NB4 (cell line): ENCODE results near the gene CDIPT.

Source experiments
- MYC ChIP-seq: IDR thresholded peaks from 2 replicates; pipeline ENCODE4 v1.6.1; 2011; ENCODE audit warnings: low read depth, low read length
- TF ChIP-seq, protein P1 (sequence below): IDR thresholded peaks from one replicate; pipeline ENCODE4 v1.5.1; 2012; ENCODE audit warnings: low read depth, low read length
- TF ChIP-seq, protein P2 (sequence below): IDR thresholded peaks from 2 replicates; pipeline ENCODE4 v1.6.1; 2011; ENCODE audit warnings: low read depth, low read length

DNA sequence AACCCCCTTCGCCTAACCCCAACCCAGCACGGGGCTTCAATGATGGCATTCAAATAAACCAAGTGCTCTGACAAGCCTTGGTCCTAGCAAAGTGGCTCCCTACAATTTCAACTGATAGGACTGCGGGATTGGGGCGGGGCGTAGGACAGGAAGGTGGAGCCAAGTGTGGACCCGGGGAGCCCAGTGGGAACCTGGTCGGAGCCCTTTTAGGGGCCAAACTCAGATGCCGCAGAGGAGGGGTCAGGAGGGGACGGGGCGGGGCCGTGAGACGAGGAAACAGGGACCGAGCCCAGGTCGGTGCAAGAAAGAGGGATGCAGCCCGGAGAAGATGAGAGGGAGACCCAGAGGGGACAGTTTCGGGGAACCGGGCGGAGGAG is 13.2 kb upstream of the CDIPT start:
- TF ChIP-seq, protein P1, sequence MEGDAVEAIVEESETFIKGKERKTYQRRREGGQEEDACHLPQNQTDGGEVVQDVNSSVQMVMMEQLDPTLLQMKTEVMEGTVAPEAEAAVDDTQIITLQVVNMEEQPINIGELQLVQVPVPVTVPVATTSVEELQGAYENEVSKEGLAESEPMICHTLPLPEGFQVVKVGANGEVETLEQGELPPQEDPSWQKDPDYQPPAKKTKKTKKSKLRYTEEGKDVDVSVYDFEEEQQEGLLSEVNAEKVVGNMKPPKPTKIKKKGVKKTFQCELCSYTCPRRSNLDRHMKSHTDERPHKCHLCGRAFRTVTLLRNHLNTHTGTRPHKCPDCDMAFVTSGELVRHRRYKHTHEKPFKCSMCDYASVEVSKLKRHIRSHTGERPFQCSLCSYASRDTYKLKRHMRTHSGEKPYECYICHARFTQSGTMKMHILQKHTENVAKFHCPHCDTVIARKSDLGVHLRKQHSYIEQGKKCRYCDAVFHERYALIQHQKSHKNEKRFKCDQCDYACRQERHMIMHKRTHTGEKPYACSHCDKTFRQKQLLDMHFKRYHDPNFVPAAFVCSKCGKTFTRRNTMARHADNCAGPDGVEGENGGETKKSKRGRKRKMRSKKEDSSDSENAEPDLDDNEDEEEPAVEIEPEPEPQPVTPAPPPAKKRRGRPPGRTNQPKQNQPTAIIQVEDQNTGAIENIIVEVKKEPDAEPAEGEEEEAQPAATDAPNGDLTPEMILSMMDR = no peak
- no peak for TF ChIP-seq MYC
- TF ChIP-seq, protein P2, sequence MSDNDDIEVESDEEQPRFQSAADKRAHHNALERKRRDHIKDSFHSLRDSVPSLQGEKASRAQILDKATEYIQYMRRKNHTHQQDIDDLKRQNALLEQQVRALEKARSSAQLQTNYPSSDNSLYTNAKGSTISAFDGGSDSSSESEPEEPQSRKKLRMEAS = no peak
